K562 (cell line): Measurements from ENCODE around the gene EHBP1L1. TPM values are rescaled to one million over a fixed set of nuclear protein-coding genes. Genes with fewer than 3 reads are reported as not detected.

Experiments
- CCNT2 ChIP-seq: IDR thresholded peaks from 2 replicates; pipeline ENCODE4 v1.6.1; 2011; ENCODE audit warnings: borderline replicate concordance, low read depth, mild to moderate bottlenecking, moderate library complexity, mixed read lengths, low read length; ENCODE audit not compliant: insufficient read length; ENCODE audit errors: extremely low read depth
- E2F3 ChIP-seq: fragments of 250-450 bp; sonication (Bioruptor Pico); IDR thresholded peaks from 2 replicates; pipeline ENCODE4 v1.4.0; 2020; ENCODE audit warnings: mild to moderate bottlenecking
- ESRRA ChIP-seq: fragments of 450-650 bp; IDR thresholded peaks from 2 replicates; pipeline ENCODE4 v1.6.1; 2014; ENCODE audit warnings: low read depth, mild to moderate bottlenecking, moderate library complexity, borderline replicate concordance
- HNRNPL ChIP-seq: fragments of 200-400 bp; formaldehyde crosslinking; IDR thresholded peaks from 2 replicates; pipeline ENCODE4 v1.6.1; 2017; ENCODE audit warnings: low read depth, mild to moderate bottlenecking, low read length
- SIRT6 ChIP-seq: IDR thresholded peaks from one replicate; pipeline ENCODE4 v1.6.1; 2012; ENCODE audit warnings: low read depth, mild to moderate bottlenecking, control low read depth, inconsistent platforms, low read length, moderate library complexity
- TOE1 ChIP-seq, 2 experiments: fragments of 450-650 bp in 1 of 2; sonication (generic) in 1 of 2; formaldehyde crosslinking in 1 of 2; IDR thresholded peaks; 2 replicates each; pipeline versions ENCODE4 v1.7.1 to v1.8.0; 2016 to 2022; ENCODE audit warnings: borderline replicate concordance in 2 of 2, mild to moderate bottlenecking in 2 of 2, antibody characterized with exemption in 1 of 2, inconsistent platforms in 1 of 2, low read depth in 1 of 2, missing genetic modification reagents in 1 of 2, moderate library complexity in 1 of 2
- ZNF165 ChIP-seq: fragments of 250-450 bp; sonication (Bioruptor Pico); IDR thresholded peaks from 2 replicates; pipeline ENCODE4 v1.4.0; 2020; ENCODE audit warnings: borderline replicate concordance
- ZNF23 ChIP-seq: fragments of 250-450 bp; sonication (Bioruptor Pico); IDR thresholded peaks from 2 replicates; pipeline ENCODE4 v1.4.0; 2020; ENCODE audit warnings: mild to moderate bottlenecking
- ZNF384 ChIP-seq: IDR thresholded peaks from 2 replicates; pipeline ENCODE4 v1.6.1; 2012; ENCODE audit warnings: low read depth, low read length, improper control_type of control experiment
- ZNF668 ChIP-seq: fragments of 250-450 bp; sonication (Bioruptor Pico); IDR thresholded peaks from 2 replicates; pipeline ENCODE4 v1.8.0; 2022; ENCODE audit warnings: mild to moderate bottlenecking, inconsistent platforms
- ZSCAN29 ChIP-seq: fragments of 450-650 bp; IDR thresholded peaks from 2 replicates; pipeline ENCODE4 v1.6.1; 2017
- polyA plus RNA-seq, 8 experiments: library from polyadenylated mRNA; depleted of rRNA in 4 of 8; stranded (reverse) in 5 of 8; unstranded in 3 of 8; fragments of >200 nt; fragmentation: Nextera tagmentation in 2 of 8; fragmentation: Illumina TruSeq in 1 of 8; extraction: Ambion mirVana in 2 of 8; extraction: Trizol in 1 of 8; gene quantifications; 2 replicates each; pipeline versions ENCODE4 v1.2.1 to v1.2.3, GENCODE V29; 2011 to 2014; ENCODE audit warnings: inconsistent platforms in 1 of 8, missing spikeins in 1 of 8
- total RNA-seq, 7 experiments: library from RNA; depleted of rRNA in 6 of 7; stranded (reverse); fragments of >200 nt in 6 of 7; fragmentation: Illumina TruSeq in 2 of 7; extraction: Trizol in 2 of 7; gene quantifications; 2 replicates each; pipeline versions ENCODE4 v1.2.1 to v1.2.3, GENCODE V29; 2011 to 2021; ENCODE audit warnings: low replicate concordance in 1 of 7
- TF ChIP-seq, protein P1 (sequence below): sonication (generic); formaldehyde crosslinking; IDR thresholded peaks from 2 replicates; pipeline ENCODE4 v1.8.1; 2023; ENCODE audit warnings: mild to moderate bottlenecking, missing genetic modification reagents
- TF ChIP-seq, protein P2 (sequence below): fragments of 250-450 bp; sonication (Bioruptor Pico); IDR thresholded peaks from 2 replicates; pipeline ENCODE4 v1.5.1; 2021; ENCODE audit warnings: mild to moderate bottlenecking
- TF ChIP-seq, protein P3 (sequence below), 2 experiments: fragments of 150-350 bp in 1 of 2; IDR thresholded peaks; 2 replicates each; pipeline ENCODE4 v1.6.1; 2012 to 2016; ENCODE audit warnings: low read depth in 2 of 2, low read length in 2 of 2, mild to moderate bottlenecking in 1 of 2, moderate library complexity in 1 of 2
- TF ChIP-seq, protein P4 (sequence below): IDR thresholded peaks from 3 replicates; pipeline ENCODE4 v1.6.1; 2011; ENCODE audit warnings: borderline replicate concordance, mild to moderate bottlenecking, moderate library complexity; ENCODE audit not compliant: insufficient read length; ENCODE audit errors: extremely low read depth

Gene EHBP1L1
- total and polyA plus RNA-seq, 9 of the 15 experiments (the other 6 are each of a cell fraction or from before 2014, with no cell fraction given), result 0.03 to 87.1 (median 26.3) TPM

DNA sequence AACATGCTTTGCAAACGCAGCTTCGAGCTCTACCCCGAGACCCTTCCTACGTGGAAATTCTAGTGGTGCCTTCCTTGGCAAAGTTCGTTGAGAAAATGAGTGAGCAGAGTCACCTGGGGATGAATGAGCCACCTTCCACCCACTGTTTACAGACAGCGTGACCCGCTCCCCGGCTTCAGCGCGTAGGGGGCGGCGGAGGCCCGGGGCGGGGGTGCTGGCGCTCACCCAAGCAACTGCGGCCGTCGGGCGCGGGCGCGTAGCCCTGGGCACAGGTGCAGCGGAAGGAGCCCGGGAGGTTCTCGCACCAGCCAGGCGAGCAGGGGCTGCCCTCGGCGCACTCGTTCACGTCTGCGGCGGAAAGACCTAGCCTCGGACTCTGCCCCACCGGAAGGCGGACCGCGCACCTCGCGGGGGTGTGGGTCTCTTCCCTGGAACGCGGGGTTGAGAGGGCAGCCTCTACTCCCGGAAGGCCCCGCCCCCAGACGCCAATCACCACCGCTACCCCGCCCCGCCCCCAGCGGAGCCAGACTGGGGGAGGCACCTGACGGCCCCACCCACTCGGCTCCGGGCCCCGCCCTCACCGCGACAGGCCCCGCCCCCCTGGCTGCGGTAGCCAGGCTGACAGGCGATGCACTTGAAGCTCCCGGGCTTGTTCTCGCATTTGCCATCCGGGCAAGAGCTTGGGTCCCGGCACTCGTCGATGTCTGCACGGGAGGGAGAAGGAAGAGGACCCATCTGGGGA lies 29.5 kb upstream of the EHBP1L1 start (continued):
- TF ChIP-seq, protein P1, sequence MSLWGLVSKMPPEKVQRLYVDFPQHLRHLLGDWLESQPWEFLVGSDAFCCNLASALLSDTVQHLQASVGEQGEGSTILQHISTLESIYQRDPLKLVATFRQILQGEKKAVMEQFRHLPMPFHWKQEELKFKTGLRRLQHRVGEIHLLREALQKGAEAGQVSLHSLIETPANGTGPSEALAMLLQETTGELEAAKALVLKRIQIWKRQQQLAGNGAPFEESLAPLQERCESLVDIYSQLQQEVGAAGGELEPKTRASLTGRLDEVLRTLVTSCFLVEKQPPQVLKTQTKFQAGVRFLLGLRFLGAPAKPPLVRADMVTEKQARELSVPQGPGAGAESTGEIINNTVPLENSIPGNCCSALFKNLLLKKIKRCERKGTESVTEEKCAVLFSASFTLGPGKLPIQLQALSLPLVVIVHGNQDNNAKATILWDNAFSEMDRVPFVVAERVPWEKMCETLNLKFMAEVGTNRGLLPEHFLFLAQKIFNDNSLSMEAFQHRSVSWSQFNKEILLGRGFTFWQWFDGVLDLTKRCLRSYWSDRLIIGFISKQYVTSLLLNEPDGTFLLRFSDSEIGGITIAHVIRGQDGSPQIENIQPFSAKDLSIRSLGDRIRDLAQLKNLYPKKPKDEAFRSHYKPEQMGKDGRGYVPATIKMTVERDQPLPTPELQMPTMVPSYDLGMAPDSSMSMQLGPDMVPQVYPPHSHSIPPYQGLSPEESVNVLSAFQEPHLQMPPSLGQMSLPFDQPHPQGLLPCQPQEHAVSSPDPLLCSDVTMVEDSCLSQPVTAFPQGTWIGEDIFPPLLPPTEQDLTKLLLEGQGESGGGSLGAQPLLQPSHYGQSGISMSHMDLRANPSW (CRISPR knock-in tag), result 0 out of 2 replicates have a peak, but pooled peaks have one; percentile 41
- TF ChIP-seq ZNF23 (CRISPR knock-in tag) (no peak), ZNF668 (CRISPR knock-in tag) (no peak), ZNF165 (CRISPR knock-in tag) (peak; percentile 57; the same call in 1 of the 2 replicates), ZSCAN29 (no peak), SIRT6 (no peak), ESRRA (no peak; the same call in 1 of the 2 replicates), TOE1 (IDR thresholded peaks at IDR 0.05; ENCODE audit: borderline replicate concordance) (no peak), TOE1 (CRISPR knock-in tag; IDR thresholded peaks at IDR 0.05; ENCODE audit: borderline replicate concordance, low read depth) (no peak), HNRNPL (peak; percentile 42; the same call in 1 of the 2 replicates), CCNT2 (peak; percentile 60), ZNF384 (no peak), E2F3 (CRISPR knock-in tag) (no peak)
- TF ChIP-seq, protein P2, sequence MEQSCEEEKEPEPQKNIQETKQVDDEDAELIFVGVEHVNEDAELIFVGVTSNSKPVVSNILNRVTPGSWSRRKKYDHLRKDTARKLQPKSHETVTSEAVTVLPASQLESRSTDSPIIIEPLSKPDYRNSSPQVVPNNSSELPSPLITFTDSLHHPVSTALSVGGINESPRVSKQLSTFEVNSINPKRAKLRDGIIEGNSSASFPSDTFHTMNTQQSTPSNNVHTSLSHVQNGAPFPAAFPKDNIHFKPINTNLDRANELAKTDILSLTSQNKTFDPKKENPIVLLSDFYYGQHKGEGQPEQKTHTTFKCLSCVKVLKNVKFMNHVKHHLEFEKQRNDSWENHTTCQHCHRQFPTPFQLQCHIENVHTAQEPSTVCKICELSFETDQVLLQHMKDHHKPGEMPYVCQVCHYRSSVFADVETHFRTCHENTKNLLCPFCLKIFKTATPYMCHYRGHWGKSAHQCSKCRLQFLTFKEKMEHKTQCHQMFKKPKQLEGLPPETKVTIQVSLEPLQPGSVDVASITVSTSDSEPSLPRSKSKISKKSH (CRISPR knock-in tag), result no peak
- TF ChIP-seq, protein P3, sequence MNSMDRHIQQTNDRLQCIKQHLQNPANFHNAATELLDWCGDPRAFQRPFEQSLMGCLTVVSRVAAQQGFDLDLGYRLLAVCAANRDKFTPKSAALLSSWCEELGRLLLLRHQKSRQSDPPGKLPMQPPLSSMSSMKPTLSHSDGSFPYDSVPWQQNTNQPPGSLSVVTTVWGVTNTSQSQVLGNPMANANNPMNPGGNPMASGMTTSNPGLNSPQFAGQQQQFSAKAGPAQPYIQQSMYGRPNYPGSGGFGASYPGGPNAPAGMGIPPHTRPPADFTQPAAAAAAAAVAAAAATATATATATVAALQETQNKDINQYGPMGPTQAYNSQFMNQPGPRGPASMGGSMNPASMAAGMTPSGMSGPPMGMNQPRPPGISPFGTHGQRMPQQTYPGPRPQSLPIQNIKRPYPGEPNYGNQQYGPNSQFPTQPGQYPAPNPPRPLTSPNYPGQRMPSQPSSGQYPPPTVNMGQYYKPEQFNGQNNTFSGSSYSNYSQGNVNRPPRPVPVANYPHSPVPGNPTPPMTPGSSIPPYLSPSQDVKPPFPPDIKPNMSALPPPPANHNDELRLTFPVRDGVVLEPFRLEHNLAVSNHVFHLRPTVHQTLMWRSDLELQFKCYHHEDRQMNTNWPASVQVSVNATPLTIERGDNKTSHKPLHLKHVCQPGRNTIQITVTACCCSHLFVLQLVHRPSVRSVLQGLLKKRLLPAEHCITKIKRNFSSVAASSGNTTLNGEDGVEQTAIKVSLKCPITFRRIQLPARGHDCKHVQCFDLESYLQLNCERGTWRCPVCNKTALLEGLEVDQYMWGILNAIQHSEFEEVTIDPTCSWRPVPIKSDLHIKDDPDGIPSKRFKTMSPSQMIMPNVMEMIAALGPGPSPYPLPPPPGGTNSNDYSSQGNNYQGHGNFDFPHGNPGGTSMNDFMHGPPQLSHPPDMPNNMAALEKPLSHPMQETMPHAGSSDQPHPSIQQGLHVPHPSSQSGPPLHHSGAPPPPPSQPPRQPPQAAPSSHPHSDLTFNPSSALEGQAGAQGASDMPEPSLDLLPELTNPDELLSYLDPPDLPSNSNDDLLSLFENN (IDR thresholded peaks at IDR 0.05; ENCODE audit: low read depth in 2 of 2, low read length in 2 of 2), result no peak
- TF ChIP-seq, protein P4, sequence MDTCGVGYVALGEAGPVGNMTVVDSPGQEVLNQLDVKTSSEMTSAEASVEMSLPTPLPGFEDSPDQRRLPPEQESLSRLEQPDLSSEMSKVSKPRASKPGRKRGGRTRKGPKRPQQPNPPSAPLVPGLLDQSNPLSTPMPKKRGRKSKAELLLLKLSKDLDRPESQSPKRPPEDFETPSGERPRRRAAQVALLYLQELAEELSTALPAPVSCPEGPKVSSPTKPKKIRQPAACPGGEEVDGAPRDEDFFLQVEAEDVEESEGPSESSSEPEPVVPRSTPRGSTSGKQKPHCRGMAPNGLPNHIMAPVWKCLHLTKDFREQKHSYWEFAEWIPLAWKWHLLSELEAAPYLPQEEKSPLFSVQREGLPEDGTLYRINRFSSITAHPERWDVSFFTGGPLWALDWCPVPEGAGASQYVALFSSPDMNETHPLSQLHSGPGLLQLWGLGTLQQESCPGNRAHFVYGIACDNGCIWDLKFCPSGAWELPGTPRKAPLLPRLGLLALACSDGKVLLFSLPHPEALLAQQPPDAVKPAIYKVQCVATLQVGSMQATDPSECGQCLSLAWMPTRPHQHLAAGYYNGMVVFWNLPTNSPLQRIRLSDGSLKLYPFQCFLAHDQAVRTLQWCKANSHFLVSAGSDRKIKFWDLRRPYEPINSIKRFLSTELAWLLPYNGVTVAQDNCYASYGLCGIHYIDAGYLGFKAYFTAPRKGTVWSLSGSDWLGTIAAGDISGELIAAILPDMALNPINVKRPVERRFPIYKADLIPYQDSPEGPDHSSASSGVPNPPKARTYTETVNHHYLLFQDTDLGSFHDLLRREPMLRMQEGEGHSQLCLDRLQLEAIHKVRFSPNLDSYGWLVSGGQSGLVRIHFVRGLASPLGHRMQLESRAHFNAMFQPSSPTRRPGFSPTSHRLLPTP, result no peak
